ENCODE data around the gene HRG. TPM values are rescaled to one million over a fixed set of nuclear protein-coding genes. Genes with fewer than 3 reads are reported as not detected.

HRG gene
- total and polyA plus RNA-seq, 2 donors (not counting 3 experiments of a cell fraction or from before 2014, with no cell fraction given), result not detected

GRCh38 chr3:186639778-186640472 lies 25.9 kb upstream of the HRG start, which contains the start of gene FETUB:
Gene FETUB, plus strand, starts transcription at chr3:186640399. Its CDS starts 62 bp downstream, at chr3:186640461.
- no TSS peak for BruUV-seq (replicated peaks)
- Histone ChIP-seq H3K9me3 (replicated peaks; ENCODE audit: control insufficient read depth, insufficient read depth, low read length) (no peaks in the 10 kb centered on the region), H4K20me1 (replicated peaks; ENCODE audit: control insufficient read depth, extremely low read depth, insufficient read depth, low read length) (no peaks in the 10 kb centered on the region), H3K4me2 (ENCODE audit: insufficient read depth, low read length) (no peak within 1 kb of the TSS), H3K4me3 (replicated peaks in 1 of 3; ENCODE audit: insufficient read depth in 1 of 3, low read depth in 1 of 3, low read length in 3 of 3) (no peak within 1 kb of the TSS), H3K9me1 (replicated peaks; ENCODE audit: control insufficient read depth, extremely low read depth, insufficient read depth, low read length) (no peaks in the 10 kb centered on the region), H3K27ac (ENCODE audit: insufficient read depth, low read depth, low read length) (no peak within 1 kb of the TSS), H3K4me1 (ENCODE audit: control insufficient read depth, extremely low read depth, insufficient read depth, low read length) (no peaks in the 10 kb centered on the region), H3K9ac (replicated peaks; ENCODE audit: extremely low read depth, insufficient read depth, low read length) (no peak within 1 kb of the TSS), H3K79me2 (ENCODE audit: control insufficient read depth, insufficient read depth, low read length) (no peaks in the 10 kb centered on the region), H3K27me3 (ENCODE audit: control insufficient read depth in 2 of 2, insufficient read depth in 2 of 2, low read length in 2 of 2) (peaks cover 0 to 3% of the 10 kb centered on the region in 2 experiments), H3K36me3 (ENCODE audit: control insufficient read depth in 2 of 2, extremely low read depth in 1 of 2, insufficient read depth in 2 of 2, low read length in 2 of 2) (no peaks in the 10 kb centered on the region), H2AFZ (ENCODE audit: low read depth, low read length) (no peak within 1 kb of the TSS)
- DNase-seq (ENCODE audit: low read depth, low spot score) (no peak), FAIRE-seq (no peak)
- CTCF ChIA-PET, result no interaction called here
- POLR2A ChIA-PET, result no interaction called here
- no peak for TF ChIP-seq CTCF (IDR thresholded peaks at IDR 0.05; ENCODE audit: extremely low read depth in 1 of 2, insufficient read depth in 1 of 2, low read depth in 1 of 2, low read length in 2 of 2)
- no peak for TF ChIP-seq FOS (IDR thresholded peaks at IDR 0.05; ENCODE audit: borderline replicate concordance, insufficient read depth, low read length)
- no peak for TF ChIP-seq MYC (IDR thresholded peaks at IDR 0.05; ENCODE audit: low read depth, low read length)
- no peak for TF ChIP-seq EZH2 (IDR thresholded peaks at IDR 0.05; ENCODE audit: borderline replicate concordance, low read depth, low read length, severe bottlenecking)
- no peak for TF ChIP-seq POLR2A (IDR thresholded peaks at IDR 0.05; ENCODE audit: low read depth, low read length)
- no peak for TF ChIP-seq JUN (IDR thresholded peaks at IDR 0.05; ENCODE audit: borderline replicate concordance, insufficient read depth, insufficient read length, low read depth)
- no peak for TF ChIP-seq GATA2 (IDR thresholded peaks at IDR 0.05; ENCODE audit: insufficient read depth, insufficient read length, low read depth, low read length)
- intact Hi-C loops (cut with micrococcal nuclease), result no loop called here
- dilution Hi-C loops (cut with MboI; ENCODE audit: extremely low pct_ligation_motif_present, low sequenced_read_pairs), result no loop called here

All from endothelial cell of umbilical vein (primary cell).